ENCODE data around the gene RPL9.

The RPL9 gene

GRCh38 chr4:39406763-39407583, 51.7 kb downstream of the RPL9 start, which contains the start of gene KLB:
Gene KLB (plus strand): TSS chr4:39406930. CDS start chr4:39406950, 20 bp downstream.
- DNase-seq (ENCODE audit: low read depth in 1 of 2, low spot score in 1 of 2): no peak
- in situ Hi-C loops (cut with HindIII; ENCODE audit: low pct_unique_long_range_greater_than_20kb, low sequenced_read_pairs): no loop called here
- no peak for TF ChIP-seq JUND (IDR thresholded peaks at IDR 0.05; ENCODE audit: low read depth)
